Activated CD8-positive, alpha-beta memory T cell treated with anti-CD3 and anti-CD28 coated beads, Interleukin-2, amount 50 U/mL, for 1 hour (primary cell): ENCODE data around the gene CD9.
A peak's percentile ranks its signal among the peaks of the same experiment; 100 is the strongest.
"Not testable (repeated sequence)": the region's sequence is repeated elsewhere in the genome, so short reads cannot be mapped to it uniquely, and the experiment has no call there.

ENCODE experiments used
- DNase-seq: peaks from one replicate; pipeline ENCODE4 v3.0.0-alpha.2; 2020; ENCODE audit errors: extremely low read depth

Gene CD9, protein sequence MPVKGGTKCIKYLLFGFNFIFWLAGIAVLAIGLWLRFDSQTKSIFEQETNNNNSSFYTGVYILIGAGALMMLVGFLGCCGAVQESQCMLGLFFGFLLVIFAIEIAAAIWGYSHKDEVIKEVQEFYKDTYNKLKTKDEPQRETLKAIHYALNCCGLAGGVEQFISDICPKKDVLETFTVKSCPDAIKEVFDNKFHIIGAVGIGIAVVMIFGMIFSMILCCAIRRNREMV

DNA sequence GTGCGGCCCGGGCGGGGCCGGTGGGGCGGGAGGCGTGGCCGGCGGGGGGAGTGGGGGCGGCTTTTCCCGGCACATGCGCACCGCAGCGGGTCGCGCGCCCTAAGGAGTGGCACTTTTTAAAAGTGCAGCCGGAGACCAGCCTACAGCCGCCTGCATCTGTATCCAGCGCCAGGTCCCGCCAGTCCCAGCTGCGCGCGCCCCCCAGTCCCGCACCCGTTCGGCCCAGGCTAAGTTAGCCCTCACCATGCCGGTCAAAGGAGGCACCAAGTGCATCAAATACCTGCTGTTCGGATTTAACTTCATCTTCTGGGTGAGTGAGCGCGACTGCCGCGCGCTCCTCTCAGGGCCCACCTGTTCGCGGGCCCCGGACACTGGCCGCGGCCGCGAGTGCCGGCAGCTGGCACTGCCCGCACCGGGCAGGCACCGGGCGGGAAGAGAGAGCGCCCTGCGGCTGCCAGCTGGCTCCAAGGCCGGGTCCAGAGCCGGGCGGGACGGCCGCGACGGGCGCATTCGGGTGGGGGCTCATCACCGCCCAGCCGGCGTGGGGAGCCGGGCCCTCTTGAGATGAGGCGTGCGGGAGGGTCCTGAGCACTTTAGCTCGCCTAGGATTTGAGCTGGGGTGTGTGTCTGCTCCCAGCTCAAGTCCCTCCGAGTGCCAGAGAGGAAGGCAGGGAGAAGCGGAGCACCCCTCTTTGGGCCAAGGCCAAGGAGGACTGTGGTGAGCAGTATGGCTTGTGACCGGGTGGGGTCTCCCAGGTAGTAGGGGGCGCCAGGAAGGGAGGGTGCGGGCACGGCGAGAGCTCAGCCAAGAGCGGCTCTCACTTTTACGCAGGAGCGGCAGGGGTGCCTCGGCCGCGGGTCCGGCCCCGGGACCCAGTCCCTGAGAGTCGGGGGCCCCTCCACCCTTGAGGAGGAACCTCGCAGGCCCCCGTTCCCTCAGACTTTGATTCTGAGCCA lies at the start of gene CD9:
CD9 (plus strand) TSS at position 145 of the 957 bp plus-strand sequence; CDS start at position 245, 100 bp downstream.
- no peak for DNase-seq

DNA sequence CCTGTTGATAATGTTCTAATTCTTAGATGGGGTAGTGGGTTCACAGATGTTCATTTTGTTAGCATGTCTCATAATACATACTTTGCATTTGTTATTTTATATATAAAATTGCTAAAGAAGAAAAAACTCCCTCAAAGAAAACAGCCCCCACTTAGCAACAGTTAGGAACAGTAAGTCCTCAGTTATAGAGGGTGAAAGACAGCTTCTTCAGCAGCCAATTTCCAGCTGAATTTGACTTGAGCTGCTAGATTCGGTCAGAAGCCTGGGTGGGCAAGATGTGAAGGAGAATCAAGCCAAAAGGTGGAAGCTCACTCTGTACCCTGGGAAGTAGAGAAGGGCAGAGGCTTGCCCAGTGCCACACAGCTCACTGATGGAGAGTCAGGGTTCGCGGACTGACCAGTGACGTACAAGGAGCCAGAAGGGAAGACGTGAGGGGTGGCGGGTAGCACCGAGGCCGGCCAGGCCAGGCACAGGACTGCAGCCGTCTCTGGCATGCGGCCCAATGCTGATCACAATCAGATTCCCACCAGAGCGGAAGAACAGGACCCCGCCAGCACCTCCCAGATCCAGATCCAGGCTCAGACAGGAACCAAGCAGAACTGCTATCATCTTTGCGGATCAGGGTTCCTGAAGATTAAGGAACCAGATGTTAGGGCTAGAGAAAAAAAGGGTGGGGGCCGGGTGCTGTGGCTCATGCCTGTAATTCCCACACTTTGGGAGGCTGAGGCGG lies 45.3 kb upstream of the CD9 start:
- no peak for DNase-seq

- DNase-seq = no peak
Measured at GRCh38 chr12:6157482-6157881, 42.7 kb upstream of the CD9 start.

DNA sequence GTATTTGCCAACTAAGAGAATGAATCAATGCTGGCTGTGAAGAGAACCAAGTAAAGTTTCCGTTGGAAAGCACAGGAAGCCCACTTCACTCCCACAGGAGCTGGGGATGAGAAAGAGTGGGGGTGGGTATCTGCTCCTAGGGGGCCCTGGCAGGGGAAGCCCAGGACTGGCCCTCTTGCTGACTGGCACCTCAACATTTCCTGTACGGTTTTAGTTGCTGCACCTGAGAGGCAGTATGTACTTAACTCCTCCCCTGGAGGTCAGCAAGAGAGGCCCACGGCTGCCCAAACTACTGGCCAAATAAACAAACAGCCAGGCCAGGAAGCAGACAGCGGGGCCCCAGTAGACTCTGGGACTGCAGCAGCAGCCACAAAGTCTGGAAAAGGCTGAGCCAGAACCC lies 41.9 kb upstream of the CD9 start:
- no peak for DNase-seq

DNA sequence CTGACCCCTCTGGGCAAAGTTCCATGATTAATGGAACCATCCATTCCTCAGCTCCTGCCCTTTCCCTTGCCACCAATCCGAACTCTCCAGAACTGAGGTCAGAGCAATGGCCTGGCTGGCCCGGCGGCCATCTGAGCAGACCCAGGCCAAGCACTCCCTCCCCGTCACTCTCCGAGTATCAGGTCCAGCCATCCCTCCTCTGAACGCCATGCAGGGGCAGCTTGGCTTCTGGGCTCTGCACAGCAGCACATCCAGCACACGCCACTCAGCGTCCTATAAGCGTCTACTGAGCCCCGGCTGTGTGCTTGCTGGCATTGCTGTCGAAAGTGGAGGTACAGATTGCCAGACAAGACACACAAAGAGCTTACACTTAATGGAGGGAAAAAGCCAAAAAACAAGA lies 41.5 kb upstream of the CD9 start:
- no peak for DNase-seq

GRCh38 chr12:6159166-6160011 lies 40.8 kb upstream of the CD9 start:
- not testable (repeated sequence) for DNase-seq

DNA sequence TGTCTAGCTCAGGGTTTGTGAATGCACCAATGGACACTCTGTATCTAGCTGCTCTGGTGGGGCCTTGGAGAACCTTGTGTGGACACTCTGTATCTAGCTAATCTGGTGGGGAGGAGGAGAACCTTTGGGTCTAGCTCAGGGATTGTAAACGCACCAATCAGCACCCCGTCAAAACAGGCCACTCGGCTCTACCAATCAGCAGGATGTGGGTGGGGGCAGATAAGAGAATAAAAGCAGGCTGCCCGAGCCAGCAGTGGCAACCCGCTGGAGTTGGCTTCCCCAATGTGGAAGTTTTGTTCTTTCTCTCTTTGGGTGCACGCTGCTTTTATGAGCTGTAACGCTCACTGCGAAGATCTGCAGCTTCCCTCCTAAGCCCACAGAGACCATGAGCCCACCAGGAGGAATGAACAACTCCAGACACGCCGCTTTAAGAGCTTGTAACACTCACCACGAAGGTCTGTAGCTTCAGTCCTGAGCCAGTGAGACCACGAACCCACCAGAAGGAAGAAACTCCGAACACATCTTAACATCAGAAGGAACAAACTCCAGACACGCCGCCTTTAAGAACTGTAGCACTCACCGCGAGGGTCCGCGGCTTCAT lies 40.1 kb upstream of the CD9 start:
- DNase-seq = not testable (repeated sequence)

GRCh38 chr12:6161124-6161882 lies 38.9 kb upstream of the CD9 start:
- DNase-seq = no peak

DNA sequence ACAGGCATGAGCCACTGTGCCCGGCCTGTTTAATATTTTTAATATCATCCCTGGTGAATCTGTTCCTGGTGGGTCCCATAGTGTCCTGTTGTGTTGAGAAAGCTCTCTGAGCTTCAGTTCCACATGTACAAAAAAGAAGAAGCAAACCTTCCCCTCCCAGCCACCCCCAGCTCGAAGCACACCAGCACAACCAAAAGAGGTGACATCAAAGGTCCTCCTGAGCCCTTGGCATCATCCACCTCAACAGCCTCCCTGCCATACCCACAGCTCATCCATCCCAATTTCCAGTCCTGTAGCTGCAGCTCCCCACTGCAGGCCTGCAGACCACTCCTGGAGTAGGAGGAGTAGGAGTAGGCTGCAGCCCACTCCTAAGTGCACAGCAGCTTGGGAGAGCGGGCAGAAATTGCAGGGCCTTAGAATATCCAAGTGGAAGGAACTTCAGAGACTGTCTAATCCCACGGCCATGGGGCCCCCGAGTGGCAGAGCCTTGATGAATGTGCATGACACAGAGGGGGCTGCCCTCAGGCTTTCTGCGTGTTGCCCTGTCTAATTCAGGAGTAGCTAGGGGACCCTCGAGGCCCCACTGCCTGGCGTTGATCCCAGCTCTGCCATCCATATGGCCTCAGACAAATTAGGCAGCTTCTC lies 36.7 kb upstream of the CD9 start:
- DNase-seq = no peak

GRCh38 chr12:6165395-6165794 lies 34.8 kb upstream of the CD9 start:
- no peak for DNase-seq

- DNase-seq = no peak
Measured at GRCh38 chr12:6166808-6167207, 33.4 kb upstream of the CD9 start.

DNA sequence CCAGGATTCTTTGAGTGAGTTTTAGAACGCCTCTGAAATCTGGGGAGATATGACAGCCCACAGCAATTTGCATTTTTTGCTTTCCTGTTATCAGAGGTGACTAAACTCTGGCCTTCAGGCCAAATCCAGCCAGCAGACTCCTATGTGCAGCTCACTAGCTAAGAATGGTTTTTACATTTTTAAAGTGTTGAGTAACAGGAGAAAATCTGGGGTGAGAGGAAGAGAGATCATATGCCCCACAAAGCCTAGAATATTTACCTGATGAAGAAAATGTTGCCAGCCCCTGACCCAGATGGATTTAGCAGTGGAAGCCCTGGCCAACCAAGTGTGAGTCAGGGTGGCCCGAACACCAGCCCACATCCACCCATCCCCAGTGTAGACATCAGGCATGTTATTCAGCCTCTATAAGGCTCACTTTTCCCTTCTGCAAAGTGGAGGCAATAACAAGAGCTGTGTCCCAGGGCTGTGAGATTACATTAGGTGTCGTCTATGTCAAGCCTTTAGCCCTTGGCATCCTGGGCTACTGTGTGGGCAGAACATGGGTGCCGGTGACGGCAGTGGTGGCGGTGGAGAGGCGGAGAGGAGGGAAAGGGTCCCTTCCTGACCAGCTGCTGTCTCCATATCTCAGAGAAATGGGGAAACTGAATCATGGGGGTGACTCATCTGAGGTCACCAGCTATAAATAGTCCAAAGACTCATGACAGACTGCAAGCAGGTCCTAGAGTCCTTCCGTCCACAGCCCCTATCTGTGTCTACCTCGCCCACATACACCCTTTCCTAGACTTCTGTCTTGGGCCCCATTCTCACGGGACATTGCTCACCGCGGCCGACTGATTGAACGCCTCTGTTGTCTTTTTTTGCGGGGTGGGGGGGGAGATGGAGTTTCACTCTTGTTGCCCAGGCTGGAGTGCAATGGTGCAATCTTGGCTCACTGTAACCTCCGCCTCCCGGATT lies 32.6 kb upstream of the CD9 start:
- DNase-seq = peak; percentile 37

GRCh38 chr12:6171409-6172015 lies 28.7 kb upstream of the CD9 start:
- DNase-seq = no peak

DNA sequence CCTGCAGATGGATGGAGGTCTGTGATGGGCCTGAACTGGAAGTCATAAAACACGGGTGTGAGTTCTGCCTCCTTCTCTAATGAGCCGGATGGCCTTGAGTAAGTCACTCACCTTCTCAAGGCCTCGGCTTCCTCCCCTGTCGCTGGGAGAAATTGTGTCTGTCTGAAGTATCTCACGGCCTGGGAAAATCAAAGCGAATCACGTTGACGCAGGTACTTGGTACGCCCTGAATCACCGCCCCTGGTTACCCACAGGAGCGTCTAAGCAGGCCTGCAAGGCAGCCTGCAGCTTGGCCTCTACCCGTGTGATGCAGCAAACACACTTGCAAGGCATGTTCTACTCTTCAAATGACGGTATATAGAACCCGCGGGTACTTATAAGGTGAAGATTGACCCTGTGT lies 28.1 kb upstream of the CD9 start:
- no peak for DNase-seq

DNA sequence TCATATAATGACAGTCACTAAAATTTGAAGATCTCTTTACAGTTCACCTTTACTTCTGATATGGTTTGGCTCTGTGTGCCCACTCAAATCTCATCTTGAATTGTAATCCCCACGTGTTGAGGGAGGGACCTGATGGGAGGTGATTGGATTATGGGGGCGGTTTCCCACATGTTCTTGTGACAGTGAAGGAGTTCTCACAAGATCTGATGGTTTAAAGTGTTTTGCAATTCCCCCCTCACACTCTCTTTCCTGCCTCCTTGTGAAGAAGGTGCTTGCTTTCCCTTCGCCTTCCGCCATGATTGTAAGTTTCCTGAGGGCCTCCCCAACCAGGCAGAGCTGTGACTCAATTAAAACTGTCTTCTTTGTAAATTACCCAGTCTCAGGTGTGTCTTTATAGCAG lies 27.3 kb upstream of the CD9 start:
- DNase-seq = no peak

DNA sequence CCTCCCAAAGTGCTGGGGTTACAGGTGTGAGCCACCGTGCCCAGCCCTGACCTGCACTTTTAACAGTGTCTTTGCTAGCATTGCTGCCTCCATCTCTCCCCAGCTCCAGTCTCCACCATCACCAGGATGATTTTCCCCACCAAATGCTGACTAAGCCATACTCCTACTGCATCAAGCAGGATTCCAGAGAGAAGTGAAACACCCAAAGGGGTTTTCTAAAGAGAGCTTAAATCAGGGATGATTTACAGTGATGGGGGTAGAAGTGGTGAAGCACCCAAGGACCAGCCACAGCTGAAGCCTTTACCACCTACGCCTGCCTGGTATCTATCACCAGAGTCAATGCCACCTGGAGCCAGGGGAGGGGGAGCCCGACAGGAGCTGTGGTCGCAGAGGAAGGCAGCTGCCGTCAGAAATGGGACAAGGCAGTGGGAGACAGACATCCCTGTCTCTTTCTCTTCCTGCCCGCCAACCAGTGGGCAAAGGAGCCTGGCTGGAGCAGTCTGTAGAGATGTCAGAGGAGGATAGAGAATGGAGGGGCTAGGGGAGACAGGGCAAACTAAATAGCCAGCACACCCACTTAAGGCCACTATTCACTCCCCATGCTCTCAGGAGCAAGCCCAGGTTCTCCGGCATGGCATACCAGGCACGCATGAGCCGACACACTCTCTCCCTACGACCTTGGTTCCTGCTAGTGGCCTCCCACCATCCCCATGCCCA lies 22.4 kb upstream of the CD9 start:
- no peak for DNase-seq

DNA sequence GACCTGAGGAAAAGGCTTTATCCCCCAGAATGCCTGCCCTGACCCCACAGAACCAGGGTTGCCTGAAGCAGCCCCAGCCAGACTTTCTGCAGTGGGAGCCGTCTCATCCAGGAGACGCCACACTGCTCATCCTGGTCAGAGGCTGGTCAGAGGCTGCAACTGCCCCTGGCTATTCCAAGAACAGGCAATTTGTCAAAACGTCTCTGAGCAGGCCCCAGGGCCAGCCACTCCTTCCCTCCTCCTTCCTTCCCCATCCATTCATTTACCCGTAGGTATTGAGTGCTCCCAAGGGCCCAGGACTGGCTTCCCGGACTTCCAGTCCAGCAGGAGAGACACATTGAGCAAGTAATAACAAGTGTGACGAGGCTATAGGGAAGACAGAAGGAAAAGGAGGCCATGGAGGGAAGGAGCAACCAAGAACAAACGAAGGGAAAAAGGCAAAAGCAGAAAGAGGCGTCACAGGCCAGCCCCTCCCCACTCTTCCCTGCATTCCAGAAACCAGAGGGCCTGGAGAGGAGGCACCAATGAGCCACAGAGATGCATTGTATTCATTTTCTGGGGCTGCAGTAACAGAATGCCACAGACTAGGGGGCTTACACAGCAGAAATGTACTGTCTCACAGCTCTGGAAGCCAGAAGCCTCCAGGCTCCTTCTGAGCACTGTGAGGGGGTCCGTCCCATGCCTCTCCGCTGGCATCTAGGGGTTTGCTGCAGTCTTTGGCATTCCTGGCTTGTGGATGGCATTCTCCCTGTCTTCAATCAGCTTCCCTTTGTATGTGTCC lies 21.0 kb upstream of the CD9 start:
- DNase-seq = no peak
